Breast epithelium (tissue), 3 donors: ENCODE measurements around the gene JAG1.

Source experiments
- CTCF ChIP-seq, 3 donors: fragments of 450-650 bp; IDR thresholded peaks; one replicate each; pipeline ENCODE4 v1.5.1; 2016 to 2017; ENCODE audit warnings: antibody characterized with exemption in 3 of 3, mild to moderate bottlenecking in 3 of 3, moderate library complexity in 3 of 3
- POLR2A ChIP-seq: fragments of 450-650 bp; IDR thresholded peaks from one replicate; pipeline ENCODE4 v1.6.1; 2016; ENCODE audit warnings: antibody characterized with exemption, mild to moderate bottlenecking, moderate library complexity
- POLR2AphosphoS5 ChIP-seq, 3 donors: sonication (generic); formaldehyde crosslinking; IDR thresholded peaks; one replicate each; pipeline ENCODE4 v1.6.1; 2017; ENCODE audit warnings: antibody characterized with exemption in 3 of 3

GRCh38 chr20:10596710-10597121 lies 77.1 kb downstream of the JAG1 start:
- TF ChIP-seq CTCF (IDR thresholded peaks at IDR 0.05) (no peak), POLR2A (no peak), POLR2AphosphoS5 (IDR thresholded peaks at IDR 0.05) (no peak)
